ENCODE data around the gene CDH2.

CDH2 gene

GRCh38 chr18:28045880-28046279, 131.1 kb downstream of the CDH2 start:
- H3K4me1 ChIP-seq (ENCODE audit: insufficient read depth, insufficient read length) = no peaks in the 10 kb centered on the region
- no peak overlapping the region for H3K4me3 ChIP-seq (ENCODE audit: insufficient read length, low read depth)
- TF ChIP-seq ZNF274 (IDR thresholded peaks at IDR 0.05; ENCODE audit: low read depth, low read length) (no peak), SUZ12 (IDR thresholded peaks at IDR 0.05; ENCODE audit: extremely low read depth, insufficient read depth, insufficient read length) (no peak), YY1 (IDR thresholded peaks at IDR 0.05; ENCODE audit: insufficient read depth, insufficient read length) (no peak)
- no peak overlapping the region for H3K9ac ChIP-seq (ENCODE audit: insufficient read length, low read depth)
- DNase-seq (ENCODE audit: low read depth, low spot score) = no peak
- no peaks in the 10 kb centered on the region for H3K9me3 ChIP-seq (ENCODE audit: insufficient read depth, low read length)
- H3K36me3 ChIP-seq (ENCODE audit: insufficient read depth, insufficient read length, low read length) = no peaks in the 10 kb centered on the region
- no peaks in the 10 kb centered on the region for H3K27me3 ChIP-seq (ENCODE audit: insufficient read depth, insufficient read length)

- Histone ChIP-seq H3K27me3 (ENCODE audit: insufficient read depth, insufficient read length) (no peaks in the 10 kb centered on the region), H3K4me1 (ENCODE audit: insufficient read depth, insufficient read length) (no peaks in the 10 kb centered on the region), H3K9me3 (ENCODE audit: insufficient read depth, low read length) (no peaks in the 10 kb centered on the region), H3K4me3 (ENCODE audit: insufficient read length, low read depth) (no peak overlapping the region), H3K9ac (ENCODE audit: insufficient read length, low read depth) (no peak overlapping the region), H3K36me3 (ENCODE audit: insufficient read depth, insufficient read length, low read length) (no peaks in the 10 kb centered on the region)
- TF ChIP-seq ZNF274 (IDR thresholded peaks at IDR 0.05; ENCODE audit: low read depth, low read length) = no peak
- no peak for TF ChIP-seq SUZ12 (IDR thresholded peaks at IDR 0.05; ENCODE audit: extremely low read depth, insufficient read depth, insufficient read length)
- TF ChIP-seq YY1 (IDR thresholded peaks at IDR 0.05; ENCODE audit: insufficient read depth, insufficient read length) = no peak
- DNase-seq (ENCODE audit: low read depth, low spot score) = no peak
Observed at GRCh38 chr18:28045176-28045810, 131.6 kb downstream of the CDH2 start.

- no peak overlapping the region for H3K9ac ChIP-seq (ENCODE audit: insufficient read length, low read depth)
- H3K9me3 ChIP-seq (ENCODE audit: insufficient read depth, low read length) = no peaks in the 10 kb centered on the region
- no peaks in the 10 kb centered on the region for H3K4me1 ChIP-seq (ENCODE audit: insufficient read depth, insufficient read length)
- H3K4me3 ChIP-seq (ENCODE audit: insufficient read length, low read depth) = no peak overlapping the region
- no peak for DNase-seq (ENCODE audit: low read depth, low spot score)
- no peaks in the 10 kb centered on the region for H3K27me3 ChIP-seq (ENCODE audit: insufficient read depth, insufficient read length)
- no peak for TF ChIP-seq ZNF274 (IDR thresholded peaks at IDR 0.05; ENCODE audit: low read depth, low read length)
- no peak for TF ChIP-seq SUZ12 (IDR thresholded peaks at IDR 0.05; ENCODE audit: extremely low read depth, insufficient read depth, insufficient read length)
- TF ChIP-seq YY1 (IDR thresholded peaks at IDR 0.05; ENCODE audit: insufficient read depth, insufficient read length) = no peak
- no peaks in the 10 kb centered on the region for H3K36me3 ChIP-seq (ENCODE audit: insufficient read depth, insufficient read length, low read length)
Observed at GRCh38 chr18:28044036-28044435, 132.9 kb downstream of the CDH2 start.

DNA sequence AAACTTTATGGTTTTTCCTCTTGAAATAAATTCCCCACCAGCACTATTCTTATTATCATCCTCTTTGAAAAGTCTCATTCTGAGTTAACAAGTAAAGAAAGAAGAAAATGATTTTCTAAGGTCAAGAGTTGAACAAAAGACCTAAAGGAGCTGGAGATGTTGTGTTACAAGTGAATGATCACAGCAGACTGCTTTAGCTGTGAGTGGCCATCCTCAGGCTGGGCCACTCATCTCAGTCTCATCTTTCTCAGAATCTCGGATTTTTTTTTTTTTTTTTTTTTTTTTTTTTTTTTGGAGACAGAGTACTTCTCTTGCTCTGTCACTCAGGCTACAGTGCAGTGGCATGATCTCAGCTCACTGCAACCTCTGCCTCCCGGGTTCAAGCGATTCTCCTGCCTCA, 133.3 kb downstream of the CDH2 start:
- H3K36me3 ChIP-seq (ENCODE audit: insufficient read depth, insufficient read length, low read length) = no peaks in the 10 kb centered on the region
- H3K27me3 ChIP-seq (ENCODE audit: insufficient read depth, insufficient read length) = no peaks in the 10 kb centered on the region
- no peak overlapping the region for H3K9ac ChIP-seq (ENCODE audit: insufficient read length, low read depth)
- TF ChIP-seq YY1 (IDR thresholded peaks at IDR 0.05; ENCODE audit: insufficient read depth, insufficient read length) (no peak), SUZ12 (IDR thresholded peaks at IDR 0.05; ENCODE audit: extremely low read depth, insufficient read depth, insufficient read length) (no peak), ZNF274 (IDR thresholded peaks at IDR 0.05; ENCODE audit: low read depth, low read length) (no peak)
- no peak for DNase-seq (ENCODE audit: low read depth, low spot score)
- H3K4me3 ChIP-seq (ENCODE audit: insufficient read length, low read depth) = no peak overlapping the region
- no peaks in the 10 kb centered on the region for H3K4me1 ChIP-seq (ENCODE audit: insufficient read depth, insufficient read length)
- H3K9me3 ChIP-seq (ENCODE audit: insufficient read depth, low read length) = no peaks in the 10 kb centered on the region

GRCh38 chr18:28041366-28041765, 135.6 kb downstream of the CDH2 start:
- H3K36me3 ChIP-seq (ENCODE audit: insufficient read depth, insufficient read length, low read length) = no peaks in the 10 kb centered on the region
- H3K9me3 ChIP-seq (ENCODE audit: insufficient read depth, low read length) = no peaks in the 10 kb centered on the region
- no peak overlapping the region for H3K4me3 ChIP-seq (ENCODE audit: insufficient read length, low read depth)
- H3K4me1 ChIP-seq (ENCODE audit: insufficient read depth, insufficient read length) = no peaks in the 10 kb centered on the region
- H3K27me3 ChIP-seq (ENCODE audit: insufficient read depth, insufficient read length) = no peaks in the 10 kb centered on the region
- no peak for DNase-seq (ENCODE audit: low read depth, low spot score)
- no peak overlapping the region for H3K9ac ChIP-seq (ENCODE audit: insufficient read length, low read depth)
- no peak for TF ChIP-seq ZNF274 (IDR thresholded peaks at IDR 0.05; ENCODE audit: low read depth, low read length)
- no peak for TF ChIP-seq YY1 (IDR thresholded peaks at IDR 0.05; ENCODE audit: insufficient read depth, insufficient read length)

GRCh38 chr18:28040716-28041115, 136.2 kb downstream of the CDH2 start:
- Histone ChIP-seq H3K4me3 (ENCODE audit: insufficient read length, low read depth) (no peak overlapping the region), H3K36me3 (ENCODE audit: insufficient read depth, insufficient read length, low read length) (no peaks in the 10 kb centered on the region), H3K9ac (ENCODE audit: insufficient read length, low read depth) (no peak overlapping the region), H3K4me1 (ENCODE audit: insufficient read depth, insufficient read length) (no peaks in the 10 kb centered on the region), H3K9me3 (ENCODE audit: insufficient read depth, low read length) (no peaks in the 10 kb centered on the region), H3K27me3 (ENCODE audit: insufficient read depth, insufficient read length) (no peaks in the 10 kb centered on the region)
- TF ChIP-seq YY1 (IDR thresholded peaks at IDR 0.05; ENCODE audit: insufficient read depth, insufficient read length) (no peak), ZNF274 (IDR thresholded peaks at IDR 0.05; ENCODE audit: low read depth, low read length) (no peak), SUZ12 (IDR thresholded peaks at IDR 0.05; ENCODE audit: extremely low read depth, insufficient read depth, insufficient read length) (no peak)
- no peak for DNase-seq (ENCODE audit: low read depth, low spot score)

- no peaks in the 10 kb centered on the region for H3K4me1 ChIP-seq (ENCODE audit: insufficient read depth, insufficient read length)
- no peak overlapping the region for H3K4me3 ChIP-seq (ENCODE audit: insufficient read length, low read depth)
- H3K9ac ChIP-seq (ENCODE audit: insufficient read length, low read depth) = no peak overlapping the region
- no peaks in the 10 kb centered on the region for H3K9me3 ChIP-seq (ENCODE audit: insufficient read depth, low read length)
- TF ChIP-seq YY1 (IDR thresholded peaks at IDR 0.05; ENCODE audit: insufficient read depth, insufficient read length) (no peak), SUZ12 (IDR thresholded peaks at IDR 0.05; ENCODE audit: extremely low read depth, insufficient read depth, insufficient read length) (no peak), ZNF274 (IDR thresholded peaks at IDR 0.05; ENCODE audit: low read depth, low read length) (no peak)
- no peak for DNase-seq (ENCODE audit: low read depth, low spot score)
- H3K27me3 ChIP-seq (ENCODE audit: insufficient read depth, insufficient read length) = no peaks in the 10 kb centered on the region
- H3K36me3 ChIP-seq (ENCODE audit: insufficient read depth, insufficient read length, low read length) = no peaks in the 10 kb centered on the region
Observed at GRCh38 chr18:28040211-28040610, 136.7 kb downstream of the CDH2 start.

Measured in NT2/D1 (cell line).